ENCODE results near the gene BLOC1S1.
A peak's percentile ranks its signal among the peaks of the same experiment; 100 is the strongest.

Gene BLOC1S1

GRCh38 chr12:55743406-55744339 lies 27.8 kb downstream of the BLOC1S1 start:
- TF ChIP-seq, protein P1, sequence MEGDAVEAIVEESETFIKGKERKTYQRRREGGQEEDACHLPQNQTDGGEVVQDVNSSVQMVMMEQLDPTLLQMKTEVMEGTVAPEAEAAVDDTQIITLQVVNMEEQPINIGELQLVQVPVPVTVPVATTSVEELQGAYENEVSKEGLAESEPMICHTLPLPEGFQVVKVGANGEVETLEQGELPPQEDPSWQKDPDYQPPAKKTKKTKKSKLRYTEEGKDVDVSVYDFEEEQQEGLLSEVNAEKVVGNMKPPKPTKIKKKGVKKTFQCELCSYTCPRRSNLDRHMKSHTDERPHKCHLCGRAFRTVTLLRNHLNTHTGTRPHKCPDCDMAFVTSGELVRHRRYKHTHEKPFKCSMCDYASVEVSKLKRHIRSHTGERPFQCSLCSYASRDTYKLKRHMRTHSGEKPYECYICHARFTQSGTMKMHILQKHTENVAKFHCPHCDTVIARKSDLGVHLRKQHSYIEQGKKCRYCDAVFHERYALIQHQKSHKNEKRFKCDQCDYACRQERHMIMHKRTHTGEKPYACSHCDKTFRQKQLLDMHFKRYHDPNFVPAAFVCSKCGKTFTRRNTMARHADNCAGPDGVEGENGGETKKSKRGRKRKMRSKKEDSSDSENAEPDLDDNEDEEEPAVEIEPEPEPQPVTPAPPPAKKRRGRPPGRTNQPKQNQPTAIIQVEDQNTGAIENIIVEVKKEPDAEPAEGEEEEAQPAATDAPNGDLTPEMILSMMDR (IDR thresholded peaks at IDR 0.05; ENCODE audit: insufficient read depth, low read depth, low read length, missing control alignments) = no peak
- H3K4me3 ChIP-seq (ENCODE audit: low read depth, low read length) = peak overlapping the region; percentile 75
- DNase-seq (ENCODE audit: low read depth) = peak; percentile 84

GRCh38 chr12:55744340-55745030 lies 28.6 kb downstream of the BLOC1S1 start:
- H3K4me3 ChIP-seq (ENCODE audit: low read depth, low read length) = peak overlapping the region; percentile 75
- DNase-seq (ENCODE audit: low read depth) = no peak
- TF ChIP-seq, protein P1 (IDR thresholded peaks at IDR 0.05; ENCODE audit: insufficient read depth, low read depth, low read length, missing control alignments) = no peak

- TF ChIP-seq, protein P1 (IDR thresholded peaks at IDR 0.05; ENCODE audit: insufficient read depth, low read depth, low read length, missing control alignments) = no peak
- no peak for DNase-seq (ENCODE audit: low read depth)
- no peak overlapping the region; the same call in 1 of the 2 replicates for H3K4me3 ChIP-seq (ENCODE audit: low read depth, low read length)
Observed at GRCh38 chr12:55745361-55746173, 29.7 kb downstream of the BLOC1S1 start.

- DNase-seq (ENCODE audit: low read depth) = no peak
- H3K4me3 ChIP-seq (ENCODE audit: low read depth, low read length) = no peak overlapping the region
- TF ChIP-seq, protein P1 (IDR thresholded peaks at IDR 0.05; ENCODE audit: insufficient read depth, low read depth, low read length, missing control alignments) = no peak
Observed at GRCh38 chr12:55746174-55746912, 30.5 kb downstream of the BLOC1S1 start.

DNA sequence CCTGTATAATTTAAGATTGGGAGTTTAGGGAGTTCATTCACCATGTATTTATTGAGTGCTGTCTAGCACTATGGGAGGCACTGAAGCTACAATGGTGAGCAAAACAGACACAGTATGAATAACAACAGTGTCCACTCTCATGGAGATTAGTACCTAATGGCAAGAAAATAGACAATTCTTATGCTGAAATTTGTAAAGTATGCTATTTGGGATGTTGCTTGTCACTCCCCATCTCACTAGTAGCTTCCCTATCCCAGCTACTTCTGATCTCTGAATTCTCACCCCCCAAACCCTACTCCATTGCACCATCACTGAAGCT lies 31.0 kb downstream of the BLOC1S1 start:
- H3K4me3 ChIP-seq (ENCODE audit: low read depth, low read length) = no peak overlapping the region
- TF ChIP-seq, protein P1 (IDR thresholded peaks at IDR 0.05; ENCODE audit: insufficient read depth, low read depth, low read length, missing control alignments) = no peak
- no peak for DNase-seq (ENCODE audit: low read depth)
